Right lobe of liver (tissue), 4 donors: ENCODE results near the gene ARHGAP15.

Experiments used
- POLR2A ChIP-seq: fragments of 450-650 bp; IDR thresholded peaks from one replicate; pipeline ENCODE4 v1.6.1; 2017; ENCODE audit warnings: antibody characterized with exemption, mild to moderate bottlenecking
- TF ChIP-seq, protein P1 (sequence below), 4 donors: fragments of 200-600 bp in 3 of 4; fragments of 450-650 bp in 1 of 4; IDR thresholded peaks; one replicate each; pipeline versions ENCODE4 v1.5.1 to v1.8.0; 2016 to 2022; ENCODE audit warnings: antibody characterized with exemption in 4 of 4, mild to moderate bottlenecking in 2 of 4
- donor health status: DM: no; HTN: no; CAD: no.
- donor health status: DM: no; HTN: no; CAD: no.
- donor health status: DM: no; HTN: yes; CAD: no.

GRCh38 chr2:143686585-143687164 lies 557.5 kb downstream of the ARHGAP15 start:
- TF ChIP-seq, protein P1, sequence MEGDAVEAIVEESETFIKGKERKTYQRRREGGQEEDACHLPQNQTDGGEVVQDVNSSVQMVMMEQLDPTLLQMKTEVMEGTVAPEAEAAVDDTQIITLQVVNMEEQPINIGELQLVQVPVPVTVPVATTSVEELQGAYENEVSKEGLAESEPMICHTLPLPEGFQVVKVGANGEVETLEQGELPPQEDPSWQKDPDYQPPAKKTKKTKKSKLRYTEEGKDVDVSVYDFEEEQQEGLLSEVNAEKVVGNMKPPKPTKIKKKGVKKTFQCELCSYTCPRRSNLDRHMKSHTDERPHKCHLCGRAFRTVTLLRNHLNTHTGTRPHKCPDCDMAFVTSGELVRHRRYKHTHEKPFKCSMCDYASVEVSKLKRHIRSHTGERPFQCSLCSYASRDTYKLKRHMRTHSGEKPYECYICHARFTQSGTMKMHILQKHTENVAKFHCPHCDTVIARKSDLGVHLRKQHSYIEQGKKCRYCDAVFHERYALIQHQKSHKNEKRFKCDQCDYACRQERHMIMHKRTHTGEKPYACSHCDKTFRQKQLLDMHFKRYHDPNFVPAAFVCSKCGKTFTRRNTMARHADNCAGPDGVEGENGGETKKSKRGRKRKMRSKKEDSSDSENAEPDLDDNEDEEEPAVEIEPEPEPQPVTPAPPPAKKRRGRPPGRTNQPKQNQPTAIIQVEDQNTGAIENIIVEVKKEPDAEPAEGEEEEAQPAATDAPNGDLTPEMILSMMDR (IDR thresholded peaks at IDR 0.05): peak; percentile 35 to 58 (median 44)
- no peak for TF ChIP-seq POLR2A
